GM12801 (cell line): ENCODE measurements around the gene UBE2E2.

Experiments used
- TF ChIP-seq, protein P1 (sequence below): IDR thresholded peaks from one replicate; pipeline ENCODE4 v1.5.1; 2011; ENCODE audit warnings: control low read depth; ENCODE audit not compliant: insufficient read length; ENCODE audit errors: extremely low read depth

Gene UBE2E2

GRCh38 chr3:23174426-23175039 lies 28.6 kb upstream of the UBE2E2 start:
- TF ChIP-seq, protein P1, sequence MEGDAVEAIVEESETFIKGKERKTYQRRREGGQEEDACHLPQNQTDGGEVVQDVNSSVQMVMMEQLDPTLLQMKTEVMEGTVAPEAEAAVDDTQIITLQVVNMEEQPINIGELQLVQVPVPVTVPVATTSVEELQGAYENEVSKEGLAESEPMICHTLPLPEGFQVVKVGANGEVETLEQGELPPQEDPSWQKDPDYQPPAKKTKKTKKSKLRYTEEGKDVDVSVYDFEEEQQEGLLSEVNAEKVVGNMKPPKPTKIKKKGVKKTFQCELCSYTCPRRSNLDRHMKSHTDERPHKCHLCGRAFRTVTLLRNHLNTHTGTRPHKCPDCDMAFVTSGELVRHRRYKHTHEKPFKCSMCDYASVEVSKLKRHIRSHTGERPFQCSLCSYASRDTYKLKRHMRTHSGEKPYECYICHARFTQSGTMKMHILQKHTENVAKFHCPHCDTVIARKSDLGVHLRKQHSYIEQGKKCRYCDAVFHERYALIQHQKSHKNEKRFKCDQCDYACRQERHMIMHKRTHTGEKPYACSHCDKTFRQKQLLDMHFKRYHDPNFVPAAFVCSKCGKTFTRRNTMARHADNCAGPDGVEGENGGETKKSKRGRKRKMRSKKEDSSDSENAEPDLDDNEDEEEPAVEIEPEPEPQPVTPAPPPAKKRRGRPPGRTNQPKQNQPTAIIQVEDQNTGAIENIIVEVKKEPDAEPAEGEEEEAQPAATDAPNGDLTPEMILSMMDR, result no peak

- TF ChIP-seq, protein P1, result no peak
Observed at GRCh38 chr3:23175341-23176083, 27.6 kb upstream of the UBE2E2 start.

- TF ChIP-seq, protein P1, result no peak
Observed at GRCh38 chr3:23182996-23183513, 20.1 kb upstream of the UBE2E2 start.

GRCh38 chr3:23183731-23184130 lies 19.4 kb upstream of the UBE2E2 start:
- TF ChIP-seq, protein P1, result no peak

GRCh38 chr3:23185861-23186260 lies 17.3 kb upstream of the UBE2E2 start:
- TF ChIP-seq, protein P1, result no peak

DNA sequence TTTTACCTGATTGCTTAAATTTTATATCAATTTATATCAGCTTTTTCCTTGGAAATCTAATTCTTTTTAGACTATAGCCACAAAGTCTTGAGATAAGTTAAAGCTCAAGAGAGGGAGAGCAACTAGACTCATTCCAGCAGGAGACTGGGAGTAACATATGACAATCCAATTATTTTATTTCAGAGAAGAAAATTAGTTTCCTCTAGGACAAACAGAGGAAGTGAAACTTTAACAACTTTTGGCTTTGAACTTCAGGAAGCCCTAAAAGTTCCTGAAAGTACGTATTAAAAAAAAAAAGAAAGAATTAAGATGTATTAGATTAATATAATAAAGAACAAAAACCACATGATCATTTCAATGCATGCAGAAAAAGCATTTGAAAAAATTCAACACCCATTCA lies 13.9 kb upstream of the UBE2E2 start:
- TF ChIP-seq, protein P1, result no peak

DNA sequence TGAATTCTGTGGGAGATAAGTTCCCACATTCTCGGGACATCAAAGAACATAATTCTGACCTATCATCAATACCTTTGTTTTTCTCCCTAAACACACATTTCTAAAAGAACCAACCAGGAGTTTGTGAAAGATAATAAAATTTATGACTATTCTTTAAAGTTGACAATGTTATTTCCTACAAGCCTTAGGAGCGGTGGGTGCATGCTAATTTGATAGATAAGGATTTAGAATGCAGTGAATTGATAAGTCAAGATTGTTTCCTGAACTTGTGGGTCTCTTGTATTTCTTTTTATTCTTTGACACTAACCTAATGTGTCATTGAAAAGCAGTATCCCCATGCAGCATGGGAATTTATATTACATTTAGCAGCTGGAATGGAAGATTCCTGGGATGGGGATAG lies 10.3 kb upstream of the UBE2E2 start:
- TF ChIP-seq, protein P1, result no peak
